HepG2 (cell line): ENCODE data around the gene PLAC9. TPM values are rescaled to one million over a fixed set of nuclear protein-coding genes. Genes with fewer than 3 reads are reported as not detected.

ENCODE experiments used
- ATAC-seq: fragments of 200-7000 bp; cut with Tn5 transposase; 3 replicates; pipeline ENCODE4 v1.9.1; 2020; ENCODE audit warnings: mild to moderate bottlenecking, moderate library complexity
- BruUV-seq: library from RNA; stranded (reverse); fragments of 400-500 nt; replicated peaks from 2 replicates; lab custom pipeline; 2021; lab: Mats Ljungman, UMichigan
- CTCF ChIA-PET: fragments of 300-600 bp; formaldehyde crosslinking; extraction: SDS; loops from one replicate; lab custom pipeline; 2021; ENCODE audit warnings: low total read pairs, inconsistent platforms, low intra/inter-chr PET ratio; lab: Yijun Ruan, JAX
- POLR2A ChIA-PET: fragments of 350-600 bp; sonication (Branson Sonifier 250); formaldehyde crosslinking; loops from one replicate; lab custom pipeline; 2020; ENCODE audit warnings: antibody characterized with exemption, inconsistent platforms; lab: Yijun Ruan, JAX
- DNase-seq: peaks from one replicate; pipeline ENCODE4 v3.0.0-alpha.2; 2015; ENCODE audit warnings: low spot score
- FAIRE-seq: peaks from 3 replicates; lab custom pipeline; 2011; peaks lifted over from hg19 to GRCh38; lab: Jason Lieb, UNC
- H2AFZ ChIP-seq: one replicate; pipeline ENCODE4 v1.6.1; 2011; ENCODE audit warnings: low read length, inconsistent platforms
- H3K27ac ChIP-seq: fragments of 300-600 bp; 3 replicates; pipeline ENCODE4 v1.8.0; 2011; ENCODE audit warnings: mixed run types, mild to moderate bottlenecking, mixed read lengths, low read length, inconsistent platforms; ENCODE audit not compliant: insufficient read depth; ENCODE audit errors: extremely low read length
- H3K27me3 ChIP-seq, 2 experiments: fragments of 200-600 bp in 1 of 2; 2 replicates in 1 of 2; 3 replicates in 1 of 2; pipeline versions ENCODE4 v1.6.0 to v1.8.0; 2011; ENCODE audit warnings: low read length in 2 of 2, mild to moderate bottlenecking in 2 of 2, moderate library complexity in 2 of 2, inconsistent platforms in 1 of 2; ENCODE audit not compliant: insufficient read depth in 2 of 2, control insufficient read depth in 1 of 2
- H3K36me3 ChIP-seq, 2 experiments: fragments of 200-600 bp in 1 of 2; replicated peaks in 1 of 2; 2 replicates in 1 of 2; 3 replicates in 1 of 2; pipeline versions ENCODE4 v1.5.1 to v1.8.0; 2011; ENCODE audit warnings: low read length in 2 of 2, inconsistent platforms in 1 of 2; ENCODE audit not compliant: insufficient read depth in 2 of 2, control insufficient read depth in 1 of 2
- H3K4me1 ChIP-seq: 2 replicates; pipeline ENCODE4 v1.5.1; 2012; ENCODE audit warnings: low read length, inconsistent platforms; ENCODE audit not compliant: insufficient read depth
- H3K4me2 ChIP-seq: 2 replicates; pipeline ENCODE4 v1.6.0; 2011; ENCODE audit warnings: low read depth, low read length, inconsistent platforms
- H3K4me3 ChIP-seq, 3 experiments: fragments of 200-600 bp in 1 of 3; sonication (generic), shearing (Covaris generic) in 1 of 3; replicated peaks in 1 of 3; 2 replicates each; pipeline ENCODE4 v1.5.1; 2011 to 2016; ENCODE audit warnings: low read length in 3 of 3, inconsistent platforms in 2 of 3, low read depth in 2 of 3, mild to moderate bottlenecking in 2 of 3, control low read depth in 1 of 3, mixed read lengths in 1 of 3; ENCODE audit not compliant: insufficient read depth in 1 of 3
- H3K79me2 ChIP-seq: one replicate; pipeline ENCODE4 v1.6.1; 2011; ENCODE audit warnings: low read length, inconsistent platforms; ENCODE audit not compliant: insufficient read depth
- H3K9ac ChIP-seq: 2 replicates; pipeline ENCODE4 v1.6.0; 2011; ENCODE audit warnings: mild to moderate bottlenecking, low read depth, low read length, inconsistent platforms; ENCODE audit not compliant: insufficient read depth
- H3K9me3 ChIP-seq: 2 replicates; pipeline ENCODE4 v1.5.1; 2012; ENCODE audit warnings: mild to moderate bottlenecking, low read length
- H4K20me1 ChIP-seq: 2 replicates; pipeline ENCODE4 v1.6.0; 2011; ENCODE audit warnings: inconsistent platforms, mild to moderate bottlenecking, low read length, moderate library complexity; ENCODE audit not compliant: insufficient read depth
- KMT2A ChIP-seq: sonication (generic); formaldehyde crosslinking; IDR thresholded peaks from 2 replicates; pipeline ENCODE4 v1.4.0; 2020; ENCODE audit warnings: missing genetic modification reagents
- PCBP1 ChIP-seq: fragments of 200-400 bp; formaldehyde crosslinking; IDR thresholded peaks from 2 replicates; pipeline ENCODE4 v1.6.1; 2017; ENCODE audit warnings: mild to moderate bottlenecking, low read depth, low read length, borderline replicate concordance
- POLR2AphosphoS2 ChIP-seq: IDR thresholded peaks from 2 replicates; pipeline ENCODE4 v1.6.1; 2011; ENCODE audit warnings: low read depth, low read length, improper control_type of control experiment
- PTBP1 ChIP-seq: fragments of 200-400 bp; formaldehyde crosslinking; IDR thresholded peaks from 2 replicates; pipeline ENCODE4 v1.6.1; 2018; ENCODE audit warnings: low read length, low read depth; ENCODE audit not compliant: poor library complexity, severe bottlenecking
- RBM22 ChIP-seq: fragments of 200-400 bp; formaldehyde crosslinking; optimal IDR thresholded peaks from 2 replicates; pipeline ENCODE3; 2017; ENCODE audit warnings: mild to moderate bottlenecking, low read length, moderate library complexity
- SP2 ChIP-seq: sonication (generic); formaldehyde crosslinking; IDR thresholded peaks from 2 replicates; pipeline ENCODE4 v1.5.1; 2020; ENCODE audit warnings: mild to moderate bottlenecking, missing genetic modification reagents
- ZNF329 ChIP-seq: sonication (generic); formaldehyde crosslinking; IDR thresholded peaks from 2 replicates; pipeline ENCODE4 v1.9.0; 2021; ENCODE audit warnings: low read depth, mild to moderate bottlenecking, missing genetic modification reagents
- ZNF33A ChIP-seq: sonication (generic); formaldehyde crosslinking; IDR thresholded peaks from 2 replicates; pipeline ENCODE4 v1.5.1; 2020; ENCODE audit warnings: missing genetic modification reagents, mild to moderate bottlenecking, moderate library complexity, borderline replicate concordance
- ZNF34 ChIP-seq: sonication (generic); formaldehyde crosslinking; IDR thresholded peaks from 2 replicates; pipeline ENCODE4 v1.4.0; 2020; ENCODE audit warnings: mild to moderate bottlenecking, missing genetic modification reagents, borderline replicate concordance
- ZNF350 ChIP-seq: sonication (generic); formaldehyde crosslinking; IDR thresholded peaks from 2 replicates; pipeline ENCODE4 v1.4.0; 2020; ENCODE audit warnings: mild to moderate bottlenecking, low read depth, missing genetic modification reagents, borderline replicate concordance
- ZNF598 ChIP-seq: sonication (generic); formaldehyde crosslinking; IDR thresholded peaks from 2 replicates; pipeline ENCODE4 v1.5.1; 2020; ENCODE audit warnings: mild to moderate bottlenecking, missing genetic modification reagents, borderline replicate concordance
- WGBS: methylation state at CpG from one replicate; pipeline ENCODE4 v1.1.6; 2017; ENCODE audit warnings: low lambda C conversion rate; 5-methylcytosine and 5-hydroxymethylcytosine counted together
- in situ Hi-C: cut with HindIII; loops from 2 replicates; pipeline ENCODE4 v1.10.0; 2017; ENCODE audit warnings: low pct_unique_long_range_greater_than_20kb; ENCODE audit not compliant: extremely low pct_ligation_motif_present
- intact Hi-C: fragments of 100-400 bp; cut with micrococcal nuclease; formaldehyde crosslinking; loops from one replicate; pipeline ENCODE4 v1.10.0; 2022; ENCODE audit not compliant: unreplicated experiment
- polyA plus RNA-seq, 8 experiments: library from polyadenylated mRNA; depleted of rRNA in 3 of 8; stranded (reverse) in 7 of 8; unstranded in 1 of 8; fragments of >200 nt; fragmentation: Illumina TruSeq in 4 of 8; extraction: Trizol in 4 of 8; gene quantifications; 2 replicates each; pipeline versions ENCODE4 v1.2.1 to v1.2.3, GENCODE V29; 2011 to 2016; ENCODE audit warnings: low read depth in 4 of 8, missing spikeins in 1 of 8, mixed read lengths in 1 of 8; ENCODE audit not compliant: insufficient read depth in 1 of 8
- total RNA-seq, 5 experiments: library from RNA; depleted of rRNA; stranded (reverse); fragments of >200 nt; fragmentation: Illumina TruSeq; extraction: Trizol; gene quantifications; 2 replicates each; pipeline ENCODE4 v1.2.3, GENCODE V29; 2016; ENCODE audit warnings: low read depth in 1 of 5

The PLAC9 gene
- total and polyA plus RNA-seq, 2 of the 13 experiments (the other 11 are each of a cell fraction or from before 2014, with no cell fraction given), result not detected

GRCh38 chr10:80182986-80183385, 50.5 kb downstream of the PLAC9 start:
- H3K27ac ChIP-seq, result no peak overlapping the region
- ChIA-PET POLR2A (no interaction called here), CTCF (no interaction called here)
- peaks cover 22% of the 10 kb centered on the region for H3K79me2 ChIP-seq
- no peak overlapping the region for H2AFZ ChIP-seq
- peaks cover 8% of the 10 kb centered on the region for H4K20me1 ChIP-seq
- DNase-seq, result no peak
- H3K27me3 ChIP-seq, result no peaks in the 10 kb centered on the region
- H3K36me3 ChIP-seq, result no peaks in the 10 kb centered on the region
- no peak overlapping the region for H3K9ac ChIP-seq
- WGBS, result 100% methylated on average over 4 of the region's 6 CpGs
- H3K4me2 ChIP-seq, result no peak overlapping the region
- H3K4me3 ChIP-seq, result no peak overlapping the region
- BruUV-seq, result no TSS peak
- H3K4me1 ChIP-seq, result peaks cover 16% of the 10 kb centered on the region
- FAIRE-seq, result no peak
- ATAC-seq, result no peak
- in situ Hi-C loops (no loop called here), intact Hi-C loops (no loop called here)
- H3K9me3 ChIP-seq, result no peaks in the 10 kb centered on the region
- TF ChIP-seq RBM22 (peak; percentile 28), ZNF34 (CRISPR knock-in tag) (no peak)

DNA sequence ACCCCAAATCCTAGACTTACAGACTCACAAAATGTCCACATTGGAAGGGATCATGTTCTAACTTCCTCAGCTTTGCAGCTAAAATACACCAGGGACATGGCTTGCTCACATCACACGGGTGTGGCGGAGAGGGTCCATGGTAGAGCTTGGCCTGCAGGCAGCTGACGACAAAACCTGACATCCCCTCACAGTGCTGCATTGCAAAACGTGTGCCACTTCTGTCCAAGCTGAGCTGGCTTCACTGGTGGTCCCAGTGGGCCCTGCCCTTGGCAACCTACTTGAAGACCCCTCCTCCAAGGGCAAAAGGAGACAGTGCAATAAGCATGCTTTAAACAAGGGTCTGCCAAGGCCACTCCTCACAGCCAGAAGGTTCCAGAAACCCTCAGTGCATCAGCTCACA, 50.9 kb downstream of the PLAC9 start:
- no peak for FAIRE-seq

More for the DNA sequence above, 50.9 kb downstream of the PLAC9 start:
- DNase-seq (no peak), ATAC-seq (no peak)
- no peaks in the 10 kb centered on the region for H3K9me3 ChIP-seq
- intact Hi-C loops, result no loop called here
- H2AFZ ChIP-seq, result no peak overlapping the region
- BruUV-seq, result no TSS peak
- 93% methylated on average over 4 of the region's 4 CpGs for WGBS
- H3K4me1 ChIP-seq, result peaks cover 14% of the 10 kb centered on the region
- no peak overlapping the region for H3K27ac ChIP-seq
- TF ChIP-seq POLR2AphosphoS2, result no peak
- TF ChIP-seq ZNF598 (CRISPR knock-in tag), result no peak
- no peak for TF ChIP-seq ZNF33A (CRISPR knock-in tag)
- TF ChIP-seq SP2 (CRISPR knock-in tag), result no peak
- no peak for TF ChIP-seq ZNF329 (CRISPR knock-in tag)
- no peak for TF ChIP-seq PCBP1
- TF ChIP-seq PTBP1, result no peak
- no peak for TF ChIP-seq ZNF350 (CRISPR knock-in tag)
- no peak for TF ChIP-seq KMT2A (CRISPR knock-in tag)
- TF ChIP-seq, all 625 proteins: peak for 0
- H3K4me2 ChIP-seq, result no peak overlapping the region
- H3K79me2 ChIP-seq, result peaks cover 20% of the 10 kb centered on the region
- no peak overlapping the region for H3K9ac ChIP-seq
- no peaks in the 10 kb centered on the region for H3K27me3 ChIP-seq
- no peaks in the 10 kb centered on the region for H3K36me3 ChIP-seq
- no peak overlapping the region for H3K4me3 ChIP-seq
- in situ Hi-C loops, result no loop called here
- POLR2A ChIA-PET, result no interaction called here
- H4K20me1 ChIP-seq, result peaks cover 8% of the 10 kb centered on the region
- CTCF ChIA-PET, result no interaction called here
